Tibial artery (tissue), 4 donors: ENCODE measurements around the gene MRPL14.

Source experiments
- DNase-seq, 2 donors: peaks; one replicate each; pipeline ENCODE4 v3.0.0-alpha.2; 2019
- H3K27ac ChIP-seq, 2 donors: fragments of 200-600 bp; sonication (generic) in 1 of 2; 1 replicate in 1 of 2; 2 replicates in 1 of 2; pipeline ENCODE4 v1.5.1; 2018 to 2019; ENCODE audit warnings: mild to moderate bottlenecking in 1 of 2
- H3K27me3 ChIP-seq, 2 donors: fragments of 200-600 bp; sonication (generic) in 1 of 2; one replicate each; pipeline versions ENCODE4 v1.5.1 to v1.6.0; 2016 to 2019
- H3K36me3 ChIP-seq, 3 donors: fragments of 200-600 bp; sonication (generic) in 2 of 3; one replicate each; pipeline ENCODE4 v1.5.1; 2016 to 2019; ENCODE audit warnings: mild to moderate bottlenecking in 2 of 3
- H3K4me1 ChIP-seq, 4 donors: fragments of 200-600 bp; sonication (generic) in 2 of 4; 1 replicate in 3 of 4; 2 replicates in 1 of 4; pipeline ENCODE4 v1.5.1; 2016 to 2019
- H3K4me3 ChIP-seq, 2 donors: fragments of 200-600 bp; sonication (generic) in 1 of 2; 1 replicate in 1 of 2; 2 replicates in 1 of 2; pipeline ENCODE4 v1.5.1; 2018 to 2019; ENCODE audit warnings: mild to moderate bottlenecking in 2 of 2
- H3K9me3 ChIP-seq, 3 donors: fragments of 200-600 bp; sonication (generic) in 1 of 3; one replicate each; pipeline ENCODE4 v1.5.1; 2016 to 2019
- CTCF ChIP-seq, 2 experiments: fragments of 200-600 bp in 1 of 2; fragments of 450-650 bp in 1 of 2; IDR thresholded peaks; one replicate each; pipeline ENCODE4 v1.5.1; 2017 to 2019; ENCODE audit warnings: antibody characterized with exemption in 2 of 2, mild to moderate bottlenecking in 1 of 2, moderate library complexity in 1 of 2
- intact Hi-C: fragments of 100-400 bp; cut with DNase I; formaldehyde crosslinking; loops from one replicate; pipeline ENCODE4 v1.15.0; 2023; ENCODE audit warnings: low total_unique reads

Gene MRPL14

GRCh38 chr6:44120692-44121443 lies 6.4 kb downstream of the MRPL14 start:
- Histone ChIP-seq H3K36me3 (no peaks in the 10 kb centered on the region), H3K9me3 (no peaks in the 10 kb centered on the region), H3K4me3 (no peak overlapping the region), H3K27ac (no peak overlapping the region), H3K4me1 (peaks cover 5 to 59% (median 36%) of the 10 kb centered on the region in 4 donors), H3K27me3 (no peaks in the 10 kb centered on the region)
- DNase-seq, result no peak
- no peak for TF ChIP-seq CTCF (IDR thresholded peaks at IDR 0.05)
- intact Hi-C loops, result no loop called here

GRCh38 chr6:44119704-44120262 lies 7.5 kb downstream of the MRPL14 start:
- Histone ChIP-seq H3K27ac (no peak overlapping the region), H3K4me1 (peaks cover 5 to 52% (median 31%) of the 10 kb centered on the region in 4 donors), H3K36me3 (peaks cover 0 to under 1% (median 0%) of the 10 kb centered on the region in 3 donors), H3K4me3 (no peak overlapping the region), H3K27me3 (no peaks in the 10 kb centered on the region), H3K9me3 (no peaks in the 10 kb centered on the region)
- DNase-seq, result no peak
- intact Hi-C loops, result no loop called here
- no peak for TF ChIP-seq CTCF (IDR thresholded peaks at IDR 0.05)

DNA sequence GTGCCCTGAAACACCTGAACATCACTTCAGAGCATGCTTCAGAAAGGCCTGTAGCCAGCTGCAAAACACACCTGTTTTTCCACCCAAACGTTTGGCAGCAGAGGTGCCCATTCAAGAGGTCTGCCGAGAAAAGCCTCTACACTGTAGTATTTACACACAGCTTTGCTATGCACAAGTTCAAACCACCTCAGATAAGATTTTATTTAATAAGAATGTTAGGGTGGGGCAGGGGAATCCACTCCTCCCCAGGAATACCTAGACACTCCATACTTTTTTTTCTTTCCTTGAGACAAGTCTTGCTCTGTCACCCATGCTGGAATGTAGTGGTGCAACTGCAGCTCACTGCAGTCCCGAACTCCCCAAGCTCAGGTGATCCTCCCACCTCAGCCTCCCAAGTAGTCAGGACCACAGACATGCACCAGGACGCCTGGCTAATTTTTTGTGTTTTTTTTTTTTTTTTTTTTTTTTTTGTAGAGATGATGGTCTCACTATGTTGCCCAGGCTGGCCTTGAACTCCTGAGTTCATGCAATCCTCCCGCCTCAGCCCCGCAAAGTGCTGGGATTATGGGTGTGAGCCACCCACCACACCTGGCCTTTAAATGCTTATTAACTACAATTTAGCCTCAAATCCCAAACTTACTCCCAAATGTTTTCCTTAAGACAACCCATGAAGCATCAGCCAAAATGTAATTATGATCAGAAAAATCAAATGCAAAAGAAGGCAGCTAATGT lies 9.7 kb downstream of the MRPL14 start:
- no peaks in the 10 kb centered on the region for H3K9me3 ChIP-seq
- H3K4me1 ChIP-seq, result peaks cover 5 to 39% (median 23%) of the 10 kb centered on the region in 4 donors
- H3K4me3 ChIP-seq, result no peak overlapping the region
- intact Hi-C loops, result no loop called here
- peaks cover 12 to 23% (median 19%) of the 10 kb centered on the region in 3 donors for H3K36me3 ChIP-seq
- H3K27me3 ChIP-seq, result no peaks in the 10 kb centered on the region
- TF ChIP-seq CTCF (IDR thresholded peaks at IDR 0.05), result no peak
- DNase-seq, result no peak
- no peak overlapping the region for H3K27ac ChIP-seq

GRCh38 chr6:44116641-44117382 lies 10.4 kb downstream of the MRPL14 start:
- Histone ChIP-seq H3K4me1 (peaks cover 5 to 34% (median 22%) of the 10 kb centered on the region in 4 donors), H3K36me3 (peaks cover 12 to 31% (median 26%) of the 10 kb centered on the region in 3 donors), H3K27me3 (no peaks in the 10 kb centered on the region), H3K9me3 (no peaks in the 10 kb centered on the region), H3K4me3 (no peak overlapping the region), H3K27ac (peak overlapping the region in 1 of 2 donors; percentile 26)
- TF ChIP-seq CTCF (IDR thresholded peaks at IDR 0.05), result no peak
- no peak for DNase-seq
- intact Hi-C loops, result no loop called here

DNA sequence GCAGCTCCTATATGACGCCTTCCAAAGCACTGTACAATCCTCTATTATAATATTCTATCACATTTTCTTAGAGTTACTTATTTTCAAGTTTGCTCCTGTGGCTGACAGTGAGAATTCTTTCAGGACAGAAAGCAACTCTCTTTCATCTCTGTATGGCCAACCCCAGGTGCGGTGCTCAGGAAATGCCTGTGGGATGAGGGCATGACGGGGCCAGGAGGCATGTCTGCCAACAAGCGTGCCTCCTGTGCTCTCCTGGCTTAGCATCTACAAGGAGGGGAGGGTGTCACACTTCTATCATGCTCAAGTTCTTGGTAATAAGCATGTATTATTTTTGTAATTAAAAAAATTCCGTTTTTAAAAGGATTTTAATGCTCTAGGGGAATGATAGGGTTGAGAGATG lies 11.4 kb downstream of the MRPL14 start:
- H3K27me3 ChIP-seq, result no peaks in the 10 kb centered on the region
- intact Hi-C loops, result no loop called here
- H3K4me3 ChIP-seq, result no peak overlapping the region
- H3K9me3 ChIP-seq, result no peaks in the 10 kb centered on the region
- peaks cover 5 to 31% (median 18%) of the 10 kb centered on the region in 4 donors for H3K4me1 ChIP-seq
- TF ChIP-seq CTCF (IDR thresholded peaks at IDR 0.05), result no peak
- H3K36me3 ChIP-seq, result peaks cover 12 to 40% (median 35%) of the 10 kb centered on the region in 3 donors
- H3K27ac ChIP-seq, result no peak overlapping the region
- no peak for DNase-seq
